OCI-LY1 (cell line): ENCODE data around the gene DIP2B.

Experiments
- EZH2 ChIP-seq: fragments of 200-600 bp; sonication (generic), shearing (Covaris generic); IDR thresholded peaks from 2 replicates; pipeline ENCODE4 v1.8.0; 2017; ENCODE audit warnings: borderline replicate concordance, mixed run types, mild to moderate bottlenecking, antibody characterized with exemption, low read length, moderate library complexity, mixed read lengths
- TF ChIP-seq, protein P1 (sequence below): fragments of 200-600 bp; sonication (generic), shearing (Covaris generic); IDR thresholded peaks from 2 replicates; pipeline ENCODE4 v1.5.1; 2017; ENCODE audit warnings: mild to moderate bottlenecking, antibody characterized with exemption, low read length, moderate library complexity, mixed read lengths

DNA sequence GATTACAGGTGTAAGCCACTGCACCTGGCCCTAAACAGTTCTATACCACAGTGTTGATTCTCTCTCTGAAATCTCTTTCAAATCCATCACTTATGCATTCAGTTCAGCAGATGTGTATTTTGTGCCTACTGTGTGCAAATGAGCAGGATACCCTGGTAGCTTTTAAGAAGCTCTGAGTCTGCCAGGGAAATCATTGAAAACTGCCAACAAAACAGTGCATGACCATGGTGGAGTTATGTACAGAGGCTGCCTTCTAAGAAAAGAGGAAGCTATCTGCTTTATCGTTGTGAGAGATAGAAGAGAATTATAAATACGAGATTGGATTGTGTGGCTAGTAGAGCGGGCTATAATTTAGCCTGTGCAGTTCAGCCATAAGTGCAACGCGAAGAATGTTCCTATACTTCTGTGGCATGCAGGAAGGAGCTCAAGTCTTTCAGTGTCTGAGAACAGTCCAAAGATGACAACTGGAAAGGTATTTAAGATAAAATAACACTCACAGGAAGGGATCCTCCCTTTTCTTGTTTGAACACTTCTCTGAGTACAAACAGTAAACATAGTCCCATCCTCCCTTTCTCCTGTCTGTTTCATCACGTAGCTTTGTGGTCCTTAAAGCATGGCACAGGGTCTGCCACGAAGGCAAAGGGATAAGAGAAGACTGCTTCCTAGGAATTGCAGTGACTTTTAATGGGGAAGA, 4.3 kb downstream of the DIP2B start:
- TF ChIP-seq, protein P1, sequence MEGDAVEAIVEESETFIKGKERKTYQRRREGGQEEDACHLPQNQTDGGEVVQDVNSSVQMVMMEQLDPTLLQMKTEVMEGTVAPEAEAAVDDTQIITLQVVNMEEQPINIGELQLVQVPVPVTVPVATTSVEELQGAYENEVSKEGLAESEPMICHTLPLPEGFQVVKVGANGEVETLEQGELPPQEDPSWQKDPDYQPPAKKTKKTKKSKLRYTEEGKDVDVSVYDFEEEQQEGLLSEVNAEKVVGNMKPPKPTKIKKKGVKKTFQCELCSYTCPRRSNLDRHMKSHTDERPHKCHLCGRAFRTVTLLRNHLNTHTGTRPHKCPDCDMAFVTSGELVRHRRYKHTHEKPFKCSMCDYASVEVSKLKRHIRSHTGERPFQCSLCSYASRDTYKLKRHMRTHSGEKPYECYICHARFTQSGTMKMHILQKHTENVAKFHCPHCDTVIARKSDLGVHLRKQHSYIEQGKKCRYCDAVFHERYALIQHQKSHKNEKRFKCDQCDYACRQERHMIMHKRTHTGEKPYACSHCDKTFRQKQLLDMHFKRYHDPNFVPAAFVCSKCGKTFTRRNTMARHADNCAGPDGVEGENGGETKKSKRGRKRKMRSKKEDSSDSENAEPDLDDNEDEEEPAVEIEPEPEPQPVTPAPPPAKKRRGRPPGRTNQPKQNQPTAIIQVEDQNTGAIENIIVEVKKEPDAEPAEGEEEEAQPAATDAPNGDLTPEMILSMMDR = no peak
- no peak for TF ChIP-seq EZH2
